GM15510 (cell line): ENCODE results near the gene LAMA3.

Experiments
- POLR2A ChIP-seq: IDR thresholded peaks from 3 replicates; pipeline ENCODE4 v1.6.1; 2011; ENCODE audit warnings: borderline replicate concordance; ENCODE audit not compliant: insufficient read length; ENCODE audit errors: extremely low read depth

The LAMA3 gene

DNA sequence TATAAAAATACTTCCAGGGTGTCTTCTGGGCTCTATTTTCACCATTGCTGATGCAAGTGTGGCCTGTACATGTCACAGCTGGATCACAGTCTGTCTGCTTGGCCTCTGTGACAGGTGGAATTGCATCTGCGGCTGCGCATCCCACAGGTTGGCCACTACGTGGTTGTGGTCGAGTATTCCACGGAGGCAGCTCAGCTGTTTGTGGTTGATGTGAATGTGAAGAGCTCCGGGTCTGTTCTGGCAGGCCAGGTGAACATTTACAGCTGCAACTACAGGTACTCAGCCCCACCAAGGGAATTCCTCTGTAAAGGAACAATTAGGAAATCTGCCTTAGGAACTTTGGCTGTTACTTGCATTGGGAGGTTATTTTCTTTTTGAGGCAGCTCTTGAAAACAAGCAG is 144.5 kb downstream of the LAMA3 start:
- no peak for TF ChIP-seq POLR2A

DNA sequence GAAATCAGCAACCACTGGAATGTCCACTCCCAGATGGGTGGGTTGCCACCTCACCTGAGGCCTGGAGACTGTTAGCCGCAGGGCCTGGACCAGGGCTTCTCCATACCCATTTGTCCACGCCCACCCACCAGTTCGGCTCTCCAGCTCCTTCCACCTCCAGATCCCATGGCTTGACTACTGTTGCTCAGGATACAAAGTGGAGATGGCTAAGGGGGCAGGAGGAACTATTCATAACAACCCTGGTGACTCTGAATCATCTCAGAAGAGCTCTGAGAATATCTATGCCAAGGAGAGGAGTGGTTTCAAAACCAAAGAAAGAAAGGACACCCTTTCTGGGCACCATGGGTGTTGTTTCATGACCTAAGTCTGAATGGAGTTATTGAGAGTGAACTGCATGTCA is 145.8 kb downstream of the LAMA3 start:
- TF ChIP-seq POLR2A, result no peak

DNA sequence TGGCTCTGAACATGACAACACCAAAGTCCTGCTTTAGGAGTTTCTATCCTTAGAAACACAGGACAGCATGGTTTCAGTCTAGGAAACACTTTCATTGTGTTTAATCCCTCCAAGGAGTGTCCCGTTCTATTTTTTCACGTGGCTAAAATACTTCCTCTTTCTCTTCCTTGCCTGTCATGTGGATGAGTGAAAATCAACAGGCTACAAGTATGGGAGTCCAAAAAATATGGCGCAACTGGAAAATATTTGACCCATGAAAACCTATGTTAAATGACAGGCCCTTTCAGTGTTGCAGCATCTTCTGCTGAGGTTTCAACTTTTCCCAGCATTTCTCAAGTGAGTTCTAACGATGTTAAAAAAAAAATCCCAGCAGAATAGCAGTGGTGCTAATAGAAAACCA is 146.3 kb downstream of the LAMA3 start:
- no peak for TF ChIP-seq POLR2A

DNA sequence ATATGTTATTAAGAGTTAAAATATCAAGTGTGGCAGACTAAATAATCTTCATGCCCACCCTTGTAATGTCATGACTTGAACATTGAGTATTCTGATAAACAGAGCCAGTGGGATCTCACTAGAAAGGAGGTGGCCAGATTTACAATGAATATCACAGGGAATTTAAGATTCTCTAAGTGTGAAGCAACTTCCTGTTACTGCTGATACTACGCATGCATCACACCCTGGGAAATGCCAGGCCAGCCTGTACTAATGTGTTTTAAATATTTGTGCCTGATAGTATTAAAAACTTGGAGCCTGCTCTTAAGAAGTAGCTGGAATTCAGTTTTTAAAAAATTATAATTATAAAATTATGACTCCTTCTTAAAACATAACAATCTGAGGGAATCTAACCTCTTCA is 148.3 kb downstream of the LAMA3 start:
- no peak for TF ChIP-seq POLR2A

DNA sequence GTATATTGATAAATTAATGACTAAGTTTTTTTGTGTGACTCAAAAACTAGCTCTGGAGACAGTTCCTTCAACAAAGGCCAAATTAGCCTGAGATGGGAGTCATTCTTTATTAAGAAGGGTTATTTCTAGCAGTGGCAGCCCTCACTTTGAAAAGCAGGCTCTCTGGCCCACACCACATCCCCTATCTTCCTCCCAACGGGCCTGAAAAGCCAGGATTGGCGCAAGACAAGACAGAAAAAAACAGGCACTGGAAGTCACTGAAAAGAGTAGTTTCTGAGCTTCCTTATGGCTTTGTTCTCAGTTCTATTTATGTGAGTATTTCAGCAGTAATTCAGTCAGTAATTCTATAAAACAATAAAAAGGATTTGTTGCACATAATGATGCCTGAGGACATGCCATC is 149.0 kb downstream of the LAMA3 start:
- no peak for TF ChIP-seq POLR2A

DNA sequence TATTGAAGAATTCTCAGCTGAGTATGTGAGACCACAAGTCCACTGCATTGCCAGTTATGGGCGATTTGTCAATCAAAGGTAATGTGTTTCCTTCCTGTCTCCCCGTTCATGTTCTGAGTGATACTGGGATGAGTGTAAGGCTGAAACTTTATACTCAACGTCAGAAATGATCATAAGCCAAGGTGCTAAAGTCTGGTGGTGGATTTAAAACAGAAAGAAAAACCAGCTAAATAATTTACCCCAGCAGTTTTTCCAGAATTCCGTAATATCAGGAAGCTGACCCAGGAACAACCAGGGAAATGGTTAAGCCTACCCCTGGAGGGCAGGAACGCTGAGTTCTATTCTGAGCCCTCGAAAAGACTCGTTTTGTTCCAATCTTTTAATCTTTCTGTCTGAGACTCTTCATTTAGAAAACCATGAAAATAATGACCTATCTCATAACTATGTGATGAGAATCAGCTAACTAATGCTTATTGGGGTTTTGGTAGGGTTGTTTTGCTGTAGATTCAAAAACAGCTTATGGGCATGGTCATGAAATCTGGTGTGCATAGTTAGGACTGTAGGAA is 149.6 kb downstream of the LAMA3 start:
- no peak for TF ChIP-seq POLR2A

DNA sequence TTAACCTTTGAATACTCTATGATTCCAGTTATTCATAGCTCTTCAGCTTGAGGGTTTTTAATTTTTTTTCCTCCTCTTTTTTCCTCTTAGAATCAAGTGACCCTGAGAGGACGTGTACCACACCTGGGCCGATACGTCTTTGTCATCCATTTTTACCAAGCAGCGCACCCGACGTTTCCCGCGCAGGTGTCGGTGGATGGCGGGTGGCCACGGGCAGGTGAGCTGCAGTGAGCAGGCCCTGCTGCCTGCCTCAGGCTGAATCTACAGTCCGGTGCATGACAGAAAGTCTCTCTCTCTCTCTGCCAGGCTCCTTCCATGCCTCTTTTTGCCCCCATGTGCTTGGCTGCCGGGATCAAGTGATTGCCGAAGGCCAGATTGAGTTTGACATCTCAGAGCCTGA is 153.1 kb downstream of the LAMA3 start:
- TF ChIP-seq POLR2A, result no peak

DNA sequence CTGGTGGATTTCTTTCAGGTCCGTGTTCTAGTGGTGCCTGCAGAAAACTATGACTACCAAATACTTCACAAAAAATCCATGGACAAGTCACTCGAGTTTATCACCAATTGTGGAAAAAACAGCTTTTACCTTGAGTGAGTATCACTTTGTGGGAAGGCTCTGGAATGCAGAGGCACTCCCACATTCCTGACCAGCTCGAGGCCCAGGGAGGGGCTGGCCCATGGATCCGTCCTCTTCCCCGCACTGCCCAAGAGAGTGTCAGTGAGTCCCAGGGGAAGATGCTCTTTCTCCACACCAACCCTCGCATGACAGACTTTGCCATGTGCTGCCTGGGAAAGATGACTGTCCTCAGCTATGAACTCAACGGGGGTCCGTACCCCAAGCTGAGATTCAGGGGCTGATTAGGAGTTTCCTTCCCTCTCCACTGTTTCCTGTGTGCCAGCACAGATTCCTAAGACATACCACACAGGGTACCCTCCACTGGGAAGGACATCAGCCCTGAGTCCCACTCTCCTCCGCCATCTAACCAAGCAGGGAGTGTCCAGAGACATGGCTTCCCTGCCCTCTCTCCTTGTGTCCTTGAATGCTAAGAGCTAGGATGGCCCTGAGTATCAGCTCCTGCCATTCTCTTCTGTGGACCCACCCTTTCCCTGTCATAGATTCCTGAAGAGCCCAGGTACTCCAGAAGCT is 155.9 kb downstream of the LAMA3 start:
- no peak for TF ChIP-seq POLR2A

DNA sequence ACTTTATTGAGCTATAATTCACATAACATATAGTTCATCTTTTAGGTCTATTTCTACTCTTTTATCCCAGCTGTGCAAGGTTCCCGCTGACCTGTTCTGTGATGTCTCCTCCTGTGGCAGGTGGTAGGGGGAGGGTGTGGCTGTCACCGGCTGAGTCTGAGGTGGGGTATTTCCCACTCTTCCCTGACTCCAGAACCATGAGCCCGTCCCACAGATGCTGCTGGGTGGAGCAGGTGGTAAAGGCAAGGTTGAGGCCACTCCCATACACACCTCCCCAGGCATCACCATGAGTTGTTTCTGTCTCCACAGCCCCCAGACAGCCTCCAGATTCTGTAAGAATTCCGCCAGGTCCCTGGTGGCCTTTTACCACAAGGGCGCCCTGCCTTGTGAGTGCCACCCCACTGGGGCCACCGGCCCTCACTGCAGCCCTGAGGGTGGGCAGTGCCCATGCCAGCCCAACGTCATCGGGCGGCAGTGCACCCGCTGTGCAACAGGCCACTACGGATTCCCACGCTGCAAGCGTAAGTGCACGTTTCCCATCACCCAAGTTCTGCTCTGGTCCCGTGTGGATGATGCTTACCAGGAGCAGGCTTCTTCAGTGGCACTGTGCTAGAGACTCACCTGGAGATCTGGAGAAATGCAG is 156.9 kb downstream of the LAMA3 start:
- no peak for TF ChIP-seq POLR2A

DNA sequence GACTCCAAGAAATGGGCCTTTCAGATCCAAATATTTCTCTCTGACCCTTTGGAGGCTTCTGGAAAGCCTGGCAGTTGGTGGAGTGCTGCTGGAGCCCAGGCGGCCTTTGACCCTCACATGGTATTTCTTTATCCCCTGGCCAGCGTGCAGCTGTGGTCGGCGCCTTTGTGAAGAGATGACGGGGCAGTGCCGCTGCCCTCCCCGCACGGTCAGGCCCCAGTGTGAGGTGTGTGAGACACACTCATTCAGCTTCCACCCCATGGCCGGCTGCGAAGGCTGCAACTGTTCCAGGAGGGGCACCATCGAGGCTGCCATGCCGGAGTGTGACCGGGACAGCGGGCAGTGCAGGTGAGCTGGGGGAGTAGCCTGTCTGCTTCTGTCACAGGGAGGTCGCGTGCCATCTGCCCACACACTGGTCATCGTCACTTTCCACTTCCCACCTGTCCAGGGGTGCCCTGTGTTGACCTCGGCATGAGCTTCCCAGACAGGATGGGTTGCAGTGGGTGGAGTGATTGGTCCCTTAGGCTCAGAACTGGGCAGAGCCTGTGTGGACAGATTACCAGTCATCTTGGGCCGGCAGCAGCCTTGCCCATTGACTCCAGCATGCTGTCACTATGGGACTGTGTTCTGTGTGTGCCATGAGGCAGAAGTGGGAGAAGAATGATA is 158.2 kb downstream of the LAMA3 start:
- no peak for TF ChIP-seq POLR2A

DNA sequence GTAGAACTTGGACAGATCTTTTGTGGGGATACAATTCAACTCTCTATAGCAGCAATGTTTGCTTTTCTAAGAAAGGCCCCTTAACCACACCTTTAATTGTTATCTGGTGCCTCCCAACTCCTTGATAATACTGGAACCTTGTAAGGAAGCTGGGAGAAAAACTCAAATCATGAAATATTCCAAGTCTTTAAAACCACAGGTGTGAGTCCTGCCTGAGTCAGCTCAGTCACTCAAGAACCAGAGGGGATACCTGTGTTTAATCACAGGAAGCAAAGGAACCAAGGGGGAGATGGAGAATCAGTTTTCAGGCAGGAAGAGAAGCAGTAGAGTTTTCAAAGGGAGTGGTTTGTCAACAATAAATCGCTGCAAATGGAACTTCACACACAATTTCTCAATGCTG is 159.9 kb downstream of the LAMA3 start:
- TF ChIP-seq POLR2A, result no peak

DNA sequence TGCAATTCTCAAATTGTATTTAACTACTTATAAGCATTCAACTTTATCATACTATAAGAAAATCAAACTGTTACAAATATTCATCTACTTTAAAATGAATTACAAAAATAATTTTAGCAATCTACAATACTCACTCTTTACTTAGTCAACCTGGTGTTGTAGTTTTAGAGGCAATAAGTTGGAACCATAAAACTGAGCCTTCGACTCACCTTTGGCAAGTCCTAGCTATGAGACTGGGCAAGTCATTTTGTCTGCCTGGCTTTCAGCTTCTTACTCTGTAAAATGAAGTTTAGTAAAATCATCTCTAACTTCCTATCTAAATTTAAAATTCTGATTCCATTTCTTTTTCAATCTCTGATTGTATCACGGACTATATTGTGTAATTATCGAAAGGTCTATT is 161.0 kb downstream of the LAMA3 start:
- TF ChIP-seq POLR2A, result no peak

DNA sequence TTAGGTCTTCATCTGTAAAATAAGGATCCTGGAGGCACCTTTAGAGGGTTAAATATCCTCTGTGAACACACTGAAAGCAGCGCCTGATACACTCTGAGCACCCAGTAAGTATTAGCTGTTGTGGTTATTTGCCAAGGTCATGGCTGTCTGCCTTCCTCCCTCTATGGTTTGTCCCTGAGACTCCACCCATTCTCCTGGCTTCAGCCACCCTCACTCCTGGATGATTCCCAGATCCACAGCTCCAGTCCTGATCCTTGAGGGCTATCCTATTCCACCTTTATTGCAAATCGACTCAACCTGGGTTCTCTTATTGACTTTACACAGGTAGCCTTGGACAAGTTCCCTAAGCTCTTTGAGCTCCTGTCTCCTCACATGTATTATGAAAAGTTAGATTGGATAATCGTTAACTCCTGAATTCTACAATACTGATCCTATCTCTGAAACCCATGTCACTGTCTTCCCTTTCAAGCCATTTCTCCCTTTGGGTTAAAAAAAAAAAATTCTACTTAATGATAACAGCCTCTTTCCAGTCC is 162.3 kb downstream of the LAMA3 start:
- TF ChIP-seq POLR2A, result no peak

DNA sequence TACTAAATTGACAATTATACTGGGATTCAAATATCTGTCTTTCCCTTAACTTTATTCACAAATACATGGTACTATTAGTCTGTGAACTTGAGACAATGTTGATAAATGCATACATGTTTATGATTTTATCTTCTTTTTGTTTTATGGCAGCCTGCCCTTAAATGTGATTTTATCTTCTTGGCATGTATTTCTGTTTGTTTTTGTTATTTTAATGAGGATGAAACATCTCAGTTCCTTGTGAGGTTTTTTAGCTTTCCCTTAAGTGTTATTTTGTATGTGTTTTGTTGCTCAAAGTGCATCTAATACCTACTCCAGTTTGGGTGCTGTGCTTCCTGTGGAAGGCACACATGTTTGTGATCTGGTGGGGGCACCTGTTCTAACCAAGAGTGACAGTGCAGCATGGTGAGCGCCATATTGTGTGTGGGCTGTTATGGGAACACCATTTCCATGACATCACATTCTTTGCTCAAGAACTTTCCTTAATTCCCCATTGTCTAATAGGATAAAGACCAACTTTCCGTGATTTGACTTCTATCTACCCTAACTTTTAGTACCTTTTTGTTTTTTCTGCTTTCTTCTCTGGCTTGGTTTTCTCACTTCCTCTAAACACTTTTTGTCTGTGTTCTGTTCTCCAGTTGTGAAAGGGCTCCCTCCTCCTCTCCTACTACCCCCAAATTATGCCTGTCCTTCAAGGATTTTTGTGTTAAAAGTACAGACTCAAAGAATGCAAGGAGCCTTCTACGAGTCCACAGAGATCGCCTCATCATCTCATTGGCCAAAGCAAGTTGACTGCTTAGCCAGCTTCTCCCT is 163.2 kb downstream of the LAMA3 start:
- TF ChIP-seq POLR2A, result no peak
